Left kidney (tissue), 2 donors: Measurements from ENCODE around the gene SP2. TPM values are rescaled to one million over a fixed set of nuclear protein-coding genes. Genes with fewer than 3 reads are reported as not detected.

ENCODE experiments used
- DNase-seq: peaks from one replicate; pipeline ENCODE4 v3.0.0-alpha.2; 2013
- polyA plus RNA-seq: library from polyadenylated mRNA; unstranded; fragments of 120-200 nt; gene quantifications from one replicate; pipeline ENCODE4 v1.2.1, GENCODE V29; 2013; ENCODE audit not compliant: insufficient read length

The SP2 gene
- polyA plus RNA-seq, 1 donor: 26.1 TPM

- DNase-seq: peak; percentile 77
Measured at GRCh38 chr17:47889734-47890529, 6.1 kb upstream of the SP2 start.

GRCh38 chr17:47891545-47892088 is 4.4 kb upstream of the SP2 start:
- DNase-seq: no peak

GRCh38 chr17:47894498-47895346 is 1.3 kb upstream of the SP2 start:
- no peak for DNase-seq

GRCh38 chr17:47895347-47895855 is 635 bp upstream of the SP2 start:
- no peak for DNase-seq

GRCh38 chr17:47896672-47897490 is 845 bp downstream of the SP2 start:
- DNase-seq: no peak

- DNase-seq: no peak
Measured at GRCh38 chr17:47897561-47897960, 1.5 kb downstream of the SP2 start.

- DNase-seq: no peak
Measured at GRCh38 chr17:47898241-47898640, 2.2 kb downstream of the SP2 start.

- DNase-seq: no peak
Measured at GRCh38 chr17:47899643-47900042, 3.6 kb downstream of the SP2 start.

GRCh38 chr17:47901423-47901822 is 5.4 kb downstream of the SP2 start:
- DNase-seq: no peak

- no peak for DNase-seq
Measured at GRCh38 chr17:47902039-47902744, 6.2 kb downstream of the SP2 start.

- no peak for DNase-seq
Measured at GRCh38 chr17:47905221-47905733, 9.2 kb downstream of the SP2 start.

GRCh38 chr17:47906443-47906842 is 10.4 kb downstream of the SP2 start:
- no peak for DNase-seq

- no peak for DNase-seq
Measured at GRCh38 chr17:47907932-47908562, 12.0 kb downstream of the SP2 start.

- DNase-seq: no peak
Measured at GRCh38 chr17:47913050-47913449, 17.0 kb downstream of the SP2 start.

GRCh38 chr17:47914306-47914948 is 18.4 kb downstream of the SP2 start:
- no peak for DNase-seq

- no peak for DNase-seq
Measured at GRCh38 chr17:47915776-47916398, 19.9 kb downstream of the SP2 start.

- DNase-seq: no peak
Measured at GRCh38 chr17:47916489-47917208, 20.6 kb downstream of the SP2 start.

GRCh38 chr17:47917581-47917980 is 21.5 kb downstream of the SP2 start:
- no peak for DNase-seq

GRCh38 chr17:47918006-47918405 is 22.0 kb downstream of the SP2 start:
- DNase-seq: no peak
